ENCODE results near the gene OR13F1.

DNA sequence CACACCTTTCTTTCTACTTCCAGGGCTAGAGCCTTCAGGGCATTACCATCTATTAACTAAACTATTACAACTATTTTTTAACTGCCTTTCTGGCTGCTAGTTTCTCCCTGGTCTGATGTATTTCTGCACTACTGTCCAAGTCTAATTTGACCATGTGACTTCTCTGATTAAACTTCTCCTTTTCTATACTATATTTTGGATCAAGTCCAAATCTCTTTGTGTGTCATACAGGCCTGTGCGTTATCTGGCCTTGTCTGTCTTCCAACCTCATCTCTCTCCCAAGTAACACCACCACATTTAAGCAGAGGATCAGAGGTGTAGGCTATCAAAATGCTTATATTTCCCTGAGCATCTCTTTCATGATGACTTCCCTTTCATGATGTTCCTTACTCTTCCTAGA, 47.2 kb upstream of the OR13F1 start:
- TF ChIP-seq, protein P1, sequence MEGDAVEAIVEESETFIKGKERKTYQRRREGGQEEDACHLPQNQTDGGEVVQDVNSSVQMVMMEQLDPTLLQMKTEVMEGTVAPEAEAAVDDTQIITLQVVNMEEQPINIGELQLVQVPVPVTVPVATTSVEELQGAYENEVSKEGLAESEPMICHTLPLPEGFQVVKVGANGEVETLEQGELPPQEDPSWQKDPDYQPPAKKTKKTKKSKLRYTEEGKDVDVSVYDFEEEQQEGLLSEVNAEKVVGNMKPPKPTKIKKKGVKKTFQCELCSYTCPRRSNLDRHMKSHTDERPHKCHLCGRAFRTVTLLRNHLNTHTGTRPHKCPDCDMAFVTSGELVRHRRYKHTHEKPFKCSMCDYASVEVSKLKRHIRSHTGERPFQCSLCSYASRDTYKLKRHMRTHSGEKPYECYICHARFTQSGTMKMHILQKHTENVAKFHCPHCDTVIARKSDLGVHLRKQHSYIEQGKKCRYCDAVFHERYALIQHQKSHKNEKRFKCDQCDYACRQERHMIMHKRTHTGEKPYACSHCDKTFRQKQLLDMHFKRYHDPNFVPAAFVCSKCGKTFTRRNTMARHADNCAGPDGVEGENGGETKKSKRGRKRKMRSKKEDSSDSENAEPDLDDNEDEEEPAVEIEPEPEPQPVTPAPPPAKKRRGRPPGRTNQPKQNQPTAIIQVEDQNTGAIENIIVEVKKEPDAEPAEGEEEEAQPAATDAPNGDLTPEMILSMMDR (conservative IDR thresholded peaks at IDR 0.05), result no peak
- no peak for TF ChIP-seq ZFX (IDR thresholded peaks at IDR 0.05)
